ENCODE results near the gene NUAK2.

Gene NUAK2

GRCh38 chr1:205304046-205304694, 17.4 kb downstream of the NUAK2 start:
- Histone ChIP-seq H3K9ac (ENCODE audit: low read length) (no peak overlapping the region), H4K20me1 (ENCODE audit: low read depth, low read length) (no peaks in the 10 kb centered on the region), H3K4me3 (ENCODE audit: insufficient read depth, low read length, poor library complexity, severe bottlenecking) (no peak overlapping the region), H3K9me3 (ENCODE audit: insufficient read depth, low read length) (no peaks in the 10 kb centered on the region), H2AFZ (ENCODE audit: low read depth, low read length, severe bottlenecking) (no peak overlapping the region), H3K9me2 (replicated peaks; ENCODE audit: insufficient read depth, low read length) (no peaks in the 10 kb centered on the region), H3K4me2 (ENCODE audit: low read depth, low read length, poor library complexity, severe bottlenecking) (no peak overlapping the region), H3K36me3 (ENCODE audit: low read length) (peaks cover 12% of the 10 kb centered on the region), H3F3A (ENCODE audit: insufficient read depth) (peaks cover 15% of the 10 kb centered on the region), H3K79me2 (ENCODE audit: insufficient read depth, low read length) (no peaks in the 10 kb centered on the region), H3K27ac (ENCODE audit: low read depth, low read length) (no peak overlapping the region), H3K27me3 (ENCODE audit: low read length) (no peaks in the 10 kb centered on the region)
- TF ChIP-seq, protein P1, sequence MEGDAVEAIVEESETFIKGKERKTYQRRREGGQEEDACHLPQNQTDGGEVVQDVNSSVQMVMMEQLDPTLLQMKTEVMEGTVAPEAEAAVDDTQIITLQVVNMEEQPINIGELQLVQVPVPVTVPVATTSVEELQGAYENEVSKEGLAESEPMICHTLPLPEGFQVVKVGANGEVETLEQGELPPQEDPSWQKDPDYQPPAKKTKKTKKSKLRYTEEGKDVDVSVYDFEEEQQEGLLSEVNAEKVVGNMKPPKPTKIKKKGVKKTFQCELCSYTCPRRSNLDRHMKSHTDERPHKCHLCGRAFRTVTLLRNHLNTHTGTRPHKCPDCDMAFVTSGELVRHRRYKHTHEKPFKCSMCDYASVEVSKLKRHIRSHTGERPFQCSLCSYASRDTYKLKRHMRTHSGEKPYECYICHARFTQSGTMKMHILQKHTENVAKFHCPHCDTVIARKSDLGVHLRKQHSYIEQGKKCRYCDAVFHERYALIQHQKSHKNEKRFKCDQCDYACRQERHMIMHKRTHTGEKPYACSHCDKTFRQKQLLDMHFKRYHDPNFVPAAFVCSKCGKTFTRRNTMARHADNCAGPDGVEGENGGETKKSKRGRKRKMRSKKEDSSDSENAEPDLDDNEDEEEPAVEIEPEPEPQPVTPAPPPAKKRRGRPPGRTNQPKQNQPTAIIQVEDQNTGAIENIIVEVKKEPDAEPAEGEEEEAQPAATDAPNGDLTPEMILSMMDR (IDR thresholded peaks at IDR 0.05; ENCODE audit: insufficient read depth, low read length, poor library complexity, severe bottlenecking) = no peak
- TF ChIP-seq EZH2phosphoT487 (conservative IDR thresholded peaks at IDR 0.05; ENCODE audit: low read length) = no peak

- no peaks in the 10 kb centered on the region for H4K20me1 ChIP-seq (ENCODE audit: low read depth, low read length)
- H3K4me2 ChIP-seq (ENCODE audit: low read depth, low read length, poor library complexity, severe bottlenecking) = no peak overlapping the region
- H3K27me3 ChIP-seq (ENCODE audit: low read length) = no peaks in the 10 kb centered on the region
- H3K27ac ChIP-seq (ENCODE audit: low read depth, low read length) = no peak overlapping the region
- no peak overlapping the region for H2AFZ ChIP-seq (ENCODE audit: low read depth, low read length, severe bottlenecking)
- peaks cover 15% of the 10 kb centered on the region for H3F3A ChIP-seq (ENCODE audit: insufficient read depth)
- H3K9ac ChIP-seq (ENCODE audit: low read length) = no peak overlapping the region
- peaks cover 12% of the 10 kb centered on the region for H3K36me3 ChIP-seq (ENCODE audit: low read length)
- TF ChIP-seq EZH2phosphoT487 (conservative IDR thresholded peaks at IDR 0.05; ENCODE audit: low read length) = no peak
- TF ChIP-seq, protein P1 (IDR thresholded peaks at IDR 0.05; ENCODE audit: insufficient read depth, low read length, poor library complexity, severe bottlenecking) = no peak
- no peak overlapping the region for H3K4me3 ChIP-seq (ENCODE audit: insufficient read depth, low read length, poor library complexity, severe bottlenecking)
- H3K9me2 ChIP-seq (replicated peaks; ENCODE audit: insufficient read depth, low read length) = no peaks in the 10 kb centered on the region
- H3K79me2 ChIP-seq (ENCODE audit: insufficient read depth, low read length) = no peaks in the 10 kb centered on the region
- no peaks in the 10 kb centered on the region for H3K9me3 ChIP-seq (ENCODE audit: insufficient read depth, low read length)
Measured at GRCh38 chr1:205303247-205303888, 18.2 kb downstream of the NUAK2 start.

- H3K79me2 ChIP-seq (ENCODE audit: insufficient read depth, low read length) = no peaks in the 10 kb centered on the region
- no peak overlapping the region for H2AFZ ChIP-seq (ENCODE audit: low read depth, low read length, severe bottlenecking)
- TF ChIP-seq, protein P1 (IDR thresholded peaks at IDR 0.05; ENCODE audit: insufficient read depth, low read length, poor library complexity, severe bottlenecking) = no peak
- TF ChIP-seq EZH2phosphoT487 (conservative IDR thresholded peaks at IDR 0.05; ENCODE audit: low read length) = no peak
- peak overlapping the region; percentile 50 for H3K4me2 ChIP-seq (ENCODE audit: low read depth, low read length, poor library complexity, severe bottlenecking)
- H3K27ac ChIP-seq (ENCODE audit: low read depth, low read length) = peak overlapping the region; percentile 89
- peaks cover 15% of the 10 kb centered on the region for H3F3A ChIP-seq (ENCODE audit: insufficient read depth)
- H3K9me2 ChIP-seq (replicated peaks; ENCODE audit: insufficient read depth, low read length) = no peaks in the 10 kb centered on the region
- no peaks in the 10 kb centered on the region for H3K9me3 ChIP-seq (ENCODE audit: insufficient read depth, low read length)
- no peaks in the 10 kb centered on the region for H4K20me1 ChIP-seq (ENCODE audit: low read depth, low read length)
- H3K36me3 ChIP-seq (ENCODE audit: low read length) = peaks cover 5% of the 10 kb centered on the region; the same call in 1 of the 2 replicates
- no peak overlapping the region for H3K4me3 ChIP-seq (ENCODE audit: insufficient read depth, low read length, poor library complexity, severe bottlenecking)
- H3K27me3 ChIP-seq (ENCODE audit: low read length) = no peaks in the 10 kb centered on the region
- H3K9ac ChIP-seq (ENCODE audit: low read length) = peak overlapping the region; percentile 49
Measured at GRCh38 chr1:205301842-205302588, 19.5 kb downstream of the NUAK2 start.

Data from SU-DHL-6 (cell line).